HL-60/S4 treated with phorbol 12-myristate 13-acetate at 8.2 ng/mL for 4 days and 3 days (cell line): ENCODE data around the gene SEBOX.

Experiments
- in situ Hi-C: fragments of 300-500 bp; cut with MboI; formaldehyde crosslinking; loops from 2 replicates; pipeline ENCODE4 v1.15.0; 2022; ENCODE audit warnings: low sequenced_read_pairs

SEBOX gene

DNA sequence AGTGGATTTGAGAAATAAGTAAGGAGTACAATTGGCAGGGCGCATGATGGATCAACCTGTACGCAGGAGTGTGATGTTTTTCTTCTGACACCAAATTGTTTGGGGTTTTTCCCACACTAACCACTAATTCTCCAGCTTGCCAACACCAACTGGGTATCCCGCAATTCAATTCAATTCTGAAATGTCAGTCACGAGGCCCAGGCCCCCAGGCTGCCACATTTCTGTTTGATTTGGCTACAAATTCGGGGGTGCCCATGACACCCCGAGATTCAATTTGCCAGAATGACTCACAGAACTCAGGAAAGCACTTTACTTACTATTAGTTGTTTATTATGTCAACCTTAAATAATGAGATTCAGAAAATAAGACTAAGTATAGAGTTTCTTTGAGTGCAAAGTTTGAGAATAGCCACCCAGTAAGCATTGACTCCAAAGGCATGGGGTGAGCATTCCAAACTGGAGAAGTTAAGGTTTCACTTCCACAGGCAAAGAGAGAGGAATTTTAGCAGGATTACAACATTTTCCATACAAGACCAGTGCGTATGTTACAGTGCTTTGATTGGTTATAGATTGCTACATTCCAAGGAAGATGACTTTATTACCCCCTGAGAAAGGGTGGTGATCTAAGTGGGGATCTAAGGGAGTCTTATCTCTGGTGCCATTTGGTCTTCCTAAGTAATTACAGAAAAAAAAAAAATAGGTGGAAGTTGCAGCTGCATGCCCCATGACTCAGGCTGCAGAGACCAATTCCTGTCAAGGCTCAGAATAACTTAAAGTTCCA, 29.5 kb upstream of the SEBOX start:
- in situ Hi-C loops: no loop called here

DNA sequence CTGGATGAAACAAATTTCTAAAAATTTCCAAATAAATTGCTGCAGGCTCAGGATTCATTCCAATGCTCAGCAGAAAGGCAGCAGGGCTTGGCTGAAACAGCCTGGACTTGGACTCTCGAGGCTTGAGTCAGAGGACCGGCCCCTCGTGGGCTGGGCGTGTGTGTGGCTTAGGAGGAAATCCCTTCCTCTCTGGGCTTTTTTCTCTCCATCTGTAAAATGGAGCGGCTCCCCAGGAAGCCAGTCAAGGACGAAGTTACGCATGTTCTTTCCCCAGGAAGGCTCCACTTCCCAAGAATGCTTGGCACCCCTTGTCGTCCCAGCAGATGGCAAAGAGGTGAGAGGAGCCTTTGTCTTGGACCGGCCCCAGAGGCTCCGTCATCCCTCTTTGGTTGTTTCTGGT, 27.5 kb upstream of the SEBOX start:
- in situ Hi-C loops: no loop called here

DNA sequence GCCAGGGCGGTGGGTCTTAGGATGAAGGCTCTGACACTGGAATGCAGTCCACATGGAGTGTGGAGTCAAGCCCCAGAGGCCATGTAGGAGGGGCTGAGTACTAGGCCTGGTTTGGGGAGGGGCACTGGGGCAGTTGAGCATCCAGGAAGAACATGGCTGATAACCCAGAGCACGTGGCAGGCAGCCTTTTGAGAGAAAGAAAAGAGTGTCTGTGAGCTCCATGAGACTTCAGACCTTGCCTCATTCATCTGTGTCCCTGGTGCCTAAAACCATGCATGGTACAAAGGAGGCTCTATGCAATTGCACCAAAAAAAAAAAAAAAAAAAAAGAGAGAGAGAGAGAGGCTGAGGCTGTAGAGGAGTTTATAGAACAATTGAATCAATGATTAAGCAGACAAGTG, 26.4 kb upstream of the SEBOX start:
- in situ Hi-C loops: no loop called here

DNA sequence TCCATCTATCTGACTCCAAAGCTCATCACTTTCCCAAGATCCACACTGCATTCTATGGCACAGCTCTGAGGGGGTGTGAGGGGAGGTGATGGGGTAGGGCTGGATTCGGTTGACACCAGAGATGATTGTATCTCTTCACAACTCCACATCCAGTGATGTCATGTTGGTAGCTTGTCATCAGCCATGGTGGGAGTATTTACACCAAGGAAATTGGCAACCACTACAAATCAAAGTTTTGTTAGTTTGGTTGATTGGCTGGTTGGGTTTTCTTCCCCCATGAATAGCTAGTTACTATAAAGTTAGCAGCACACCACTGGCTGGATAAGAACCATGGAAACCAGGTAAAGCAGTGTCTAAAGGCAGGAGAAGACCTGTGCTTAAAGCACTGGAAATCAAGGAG, 26.0 kb upstream of the SEBOX start:
- in situ Hi-C loops: no loop called here

DNA sequence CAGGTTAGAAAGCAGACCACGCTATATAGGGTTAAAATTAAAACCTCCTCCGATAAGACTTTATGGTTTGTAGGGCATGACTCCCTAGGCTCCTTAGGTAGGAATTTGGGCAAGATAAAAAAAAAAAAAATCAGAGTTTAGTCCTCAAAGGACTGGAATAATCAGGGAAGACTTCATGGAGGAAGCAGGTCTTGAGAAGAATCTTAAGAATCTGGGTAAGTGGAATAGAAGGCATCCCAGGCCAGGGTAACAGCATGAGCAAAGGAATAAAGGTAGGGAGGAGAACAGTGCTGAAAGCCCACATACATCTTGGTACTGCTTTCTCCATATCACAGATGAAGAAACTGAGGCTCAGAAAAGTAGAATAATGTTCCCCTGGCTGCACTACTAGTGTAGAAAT, 25.6 kb upstream of the SEBOX start:
- in situ Hi-C loops: no loop called here

DNA sequence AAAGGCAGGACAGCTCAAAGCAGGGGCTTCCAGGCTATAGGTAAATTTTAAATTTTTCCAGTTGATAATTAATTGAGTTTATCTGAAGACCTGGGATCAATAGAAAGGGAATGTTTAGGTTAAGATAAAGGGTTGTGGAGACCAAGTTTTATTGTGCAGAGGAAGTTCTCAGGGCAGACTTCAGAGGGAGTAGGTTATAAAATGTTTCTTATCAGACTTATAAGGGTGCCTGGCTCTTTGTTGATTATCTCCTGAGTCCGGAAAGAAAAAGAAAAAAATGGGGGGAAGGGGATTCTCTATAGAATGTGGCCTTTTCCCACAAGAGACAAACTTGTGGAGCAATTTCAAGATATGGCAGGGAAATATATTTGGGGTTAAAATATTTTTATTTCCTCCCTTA, 25.1 kb upstream of the SEBOX start:
- in situ Hi-C loops: no loop called here

DNA sequence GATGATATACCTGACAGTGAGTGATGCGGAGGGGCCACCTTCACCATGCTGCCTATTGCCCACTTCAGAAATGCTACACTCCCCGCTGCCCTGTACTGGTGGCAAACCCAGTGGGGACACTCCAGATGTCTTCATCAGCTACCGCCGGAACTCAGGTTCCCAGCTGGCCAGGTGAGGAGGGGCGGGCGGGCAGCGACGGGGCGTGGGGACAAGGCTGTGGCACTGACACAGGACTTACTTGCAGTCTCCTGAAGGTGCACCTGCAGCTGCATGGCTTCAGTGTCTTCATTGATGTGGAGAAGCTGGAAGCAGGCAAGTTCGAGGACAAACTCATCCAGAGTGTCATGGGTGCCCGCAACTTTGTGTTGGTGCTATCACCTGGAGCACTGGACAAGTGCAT, 23.1 kb upstream of the SEBOX start:
- in situ Hi-C loops: no loop called here

DNA sequence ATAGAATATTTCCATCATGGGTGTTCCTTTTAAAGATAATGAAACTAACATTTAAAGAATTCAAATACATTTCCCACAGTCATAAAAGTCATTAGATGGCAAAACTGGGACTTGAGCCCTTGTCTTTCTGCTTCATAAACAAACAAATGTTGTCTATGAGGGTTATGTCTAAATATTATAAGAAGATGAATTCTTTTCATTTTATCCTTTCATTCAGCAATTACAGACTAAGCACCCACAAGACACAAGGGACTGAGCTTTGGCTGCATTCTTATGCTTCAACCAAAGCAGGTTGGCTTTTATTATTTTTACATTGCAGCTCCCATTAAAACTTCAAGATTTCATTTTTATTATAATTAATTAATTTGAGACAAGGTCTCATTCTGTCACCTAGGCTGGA, 21.4 kb upstream of the SEBOX start:
- in situ Hi-C loops: no loop called here

DNA sequence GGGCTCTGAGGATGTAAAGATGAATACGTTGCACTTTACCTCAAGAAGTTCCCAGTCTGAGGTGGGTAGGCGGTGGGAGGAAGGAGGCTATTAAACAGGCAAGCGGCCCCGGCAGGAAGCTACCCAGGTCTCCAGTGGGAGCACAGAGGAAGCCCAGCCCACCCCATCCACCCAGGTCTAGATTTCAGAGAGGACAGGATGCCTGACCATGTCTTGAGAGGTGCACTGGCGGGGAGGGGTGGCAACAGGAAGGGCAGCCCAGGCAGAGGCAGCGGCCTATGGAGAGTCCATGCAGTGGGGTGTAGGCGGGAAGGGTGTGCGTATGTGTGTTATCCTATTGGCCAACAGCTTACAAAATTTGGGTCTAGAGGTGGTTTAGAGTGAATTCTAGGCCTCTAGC, 20.4 kb upstream of the SEBOX start:
- in situ Hi-C loops: no loop called here

DNA sequence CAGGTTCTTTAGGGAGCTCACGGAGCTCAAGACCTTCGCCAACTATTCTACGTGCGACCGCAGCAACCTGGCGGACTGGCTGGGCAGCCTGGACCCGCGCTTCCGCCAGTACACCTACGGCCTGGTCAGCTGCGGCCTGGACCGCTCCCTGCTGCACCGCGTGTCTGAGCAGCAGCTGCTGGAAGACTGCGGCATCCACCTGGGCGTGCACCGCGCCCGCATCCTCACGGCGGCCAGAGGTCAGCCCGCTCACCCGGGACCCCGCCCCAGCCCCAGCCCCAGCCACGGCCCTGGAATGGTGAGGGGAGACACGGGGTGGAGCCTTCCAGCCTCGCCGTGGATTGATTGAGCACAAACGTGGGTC, 20.0 kb upstream of the SEBOX start:
- in situ Hi-C loops: no loop called here

DNA sequence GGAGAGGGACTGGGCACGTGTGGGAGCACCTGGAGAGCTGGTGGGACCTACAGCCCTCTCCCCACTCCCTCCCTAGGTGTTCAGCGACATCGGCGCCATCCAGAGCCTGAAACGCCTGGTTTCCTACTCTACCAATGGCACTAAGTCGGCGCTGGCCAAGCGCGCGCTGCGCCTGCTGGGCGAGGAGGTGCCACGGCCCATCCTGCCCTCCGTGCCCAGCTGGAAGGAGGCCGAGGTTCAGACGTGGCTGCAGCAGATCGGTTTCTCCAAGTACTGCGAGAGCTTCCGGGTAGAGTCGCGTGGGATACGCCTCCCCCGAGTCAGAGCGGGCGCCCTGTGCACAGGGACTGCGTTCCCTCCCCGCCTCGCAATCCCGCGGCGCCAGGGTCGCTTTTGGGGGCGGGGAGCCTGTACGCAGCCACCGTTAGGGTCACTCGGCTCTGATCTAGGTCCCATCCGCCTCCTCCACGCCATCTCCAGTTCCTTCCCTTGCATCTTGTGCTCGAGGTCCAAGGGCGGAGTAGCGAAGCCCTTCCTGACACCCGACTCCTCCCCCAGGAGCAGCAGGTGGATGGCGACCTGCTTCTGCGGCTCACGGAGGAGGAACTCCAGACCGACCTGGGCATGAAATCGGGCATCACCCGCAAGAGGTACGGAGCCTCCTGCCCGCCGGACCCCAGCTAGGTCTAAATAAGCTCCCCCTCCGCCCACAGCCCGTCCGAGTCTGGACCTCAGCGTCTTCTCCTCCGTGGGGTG, 19.5 kb upstream of the SEBOX start:
- in situ Hi-C loops: no loop called here

DNA sequence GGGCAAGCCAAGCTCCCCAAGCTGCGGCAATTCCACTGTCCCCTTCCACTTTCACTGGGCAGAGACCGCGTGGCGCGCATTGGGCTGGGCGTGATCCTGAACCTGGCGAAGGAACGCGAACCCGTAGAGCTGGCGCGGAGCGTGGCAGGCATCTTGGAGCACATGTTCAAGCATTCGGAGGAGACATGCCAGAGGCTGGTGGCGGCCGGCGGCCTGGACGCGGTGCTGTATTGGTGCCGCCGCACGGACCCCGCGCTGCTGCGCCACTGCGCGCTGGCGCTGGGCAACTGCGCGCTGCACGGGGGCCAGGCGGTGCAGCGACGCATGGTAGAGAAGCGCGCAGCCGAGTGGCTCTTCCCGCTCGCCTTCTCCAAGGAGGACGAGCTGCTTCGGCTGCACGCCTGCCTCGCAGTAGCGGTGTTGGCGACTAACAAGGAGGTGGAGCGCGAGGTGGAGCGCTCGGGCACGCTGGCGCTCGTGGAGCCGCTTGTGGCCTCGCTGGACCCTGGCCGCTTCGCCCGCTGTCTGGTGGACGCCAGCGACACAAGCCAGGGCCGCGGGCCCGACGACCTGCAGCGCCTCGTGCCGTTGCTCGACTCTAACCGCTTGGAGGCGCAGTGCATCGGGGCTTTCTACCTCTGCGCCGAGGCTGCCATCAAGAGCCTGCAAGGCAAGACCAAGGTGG, 16.3 kb upstream of the SEBOX start:
- in situ Hi-C loops: no loop called here

DNA sequence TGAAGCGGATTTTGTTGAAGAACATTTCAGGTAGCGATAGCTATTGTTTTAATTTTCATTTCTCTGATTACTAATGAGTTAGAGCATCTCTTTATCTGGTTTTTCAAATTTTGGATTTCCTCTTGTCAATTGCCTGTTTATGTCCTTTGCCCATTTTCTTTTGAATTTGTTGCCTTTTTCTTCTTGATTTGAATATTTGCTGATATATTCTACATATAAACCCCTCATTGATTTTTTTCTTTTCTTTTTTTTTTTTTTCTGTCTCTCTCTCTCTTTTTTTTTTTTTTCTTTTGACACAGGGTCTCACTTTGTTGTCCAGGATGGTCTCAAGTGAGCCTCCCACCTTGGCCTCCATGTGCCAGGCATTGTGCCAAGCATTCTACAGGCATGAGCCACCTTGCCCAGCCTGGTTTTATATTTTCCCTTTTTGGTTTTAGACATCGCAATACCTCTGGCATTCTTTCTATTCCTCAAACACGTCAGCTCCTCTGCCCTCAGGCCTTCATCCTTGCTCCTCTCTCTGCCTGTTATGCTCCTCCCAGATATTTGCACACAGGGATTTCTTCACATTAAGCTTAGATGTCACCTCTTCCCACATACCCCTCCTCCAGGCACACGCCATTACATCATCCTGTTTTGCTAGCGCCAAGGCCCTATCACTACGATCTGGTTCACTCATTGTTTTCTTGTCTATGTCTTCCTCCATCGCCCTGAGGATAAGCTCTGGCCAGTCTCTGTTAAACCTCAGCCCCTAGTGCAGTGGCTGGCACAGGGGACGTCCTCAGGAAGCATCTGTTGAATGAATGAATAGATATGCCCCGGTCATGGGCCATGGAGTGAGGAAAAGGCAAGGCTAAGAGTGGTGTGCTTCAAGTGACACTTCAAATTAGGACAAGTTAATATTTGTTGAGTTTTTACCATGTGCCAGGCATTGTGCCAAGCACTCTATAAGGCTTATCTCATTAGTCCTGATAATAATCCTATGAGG, 15.1 kb upstream of the SEBOX start:
- in situ Hi-C loops: no loop called here

DNA sequence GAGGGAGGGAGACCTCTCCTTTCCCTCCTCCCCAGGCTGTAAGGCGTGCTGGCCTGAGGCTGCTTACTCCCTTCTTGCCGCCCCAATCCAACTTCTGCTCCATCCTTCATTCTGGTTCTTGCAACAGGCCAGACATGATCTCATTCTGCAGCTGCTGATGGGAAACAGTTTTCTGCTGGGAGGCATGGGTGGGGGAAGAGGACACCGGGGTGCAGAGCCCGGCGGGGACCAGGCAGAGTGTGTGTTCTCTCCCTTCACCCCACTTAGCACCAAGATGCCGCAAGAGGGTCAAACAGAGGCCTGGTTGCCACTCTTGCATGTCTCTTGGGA, 7.9 kb upstream of the SEBOX start:
- in situ Hi-C loops: no loop called here

DNA sequence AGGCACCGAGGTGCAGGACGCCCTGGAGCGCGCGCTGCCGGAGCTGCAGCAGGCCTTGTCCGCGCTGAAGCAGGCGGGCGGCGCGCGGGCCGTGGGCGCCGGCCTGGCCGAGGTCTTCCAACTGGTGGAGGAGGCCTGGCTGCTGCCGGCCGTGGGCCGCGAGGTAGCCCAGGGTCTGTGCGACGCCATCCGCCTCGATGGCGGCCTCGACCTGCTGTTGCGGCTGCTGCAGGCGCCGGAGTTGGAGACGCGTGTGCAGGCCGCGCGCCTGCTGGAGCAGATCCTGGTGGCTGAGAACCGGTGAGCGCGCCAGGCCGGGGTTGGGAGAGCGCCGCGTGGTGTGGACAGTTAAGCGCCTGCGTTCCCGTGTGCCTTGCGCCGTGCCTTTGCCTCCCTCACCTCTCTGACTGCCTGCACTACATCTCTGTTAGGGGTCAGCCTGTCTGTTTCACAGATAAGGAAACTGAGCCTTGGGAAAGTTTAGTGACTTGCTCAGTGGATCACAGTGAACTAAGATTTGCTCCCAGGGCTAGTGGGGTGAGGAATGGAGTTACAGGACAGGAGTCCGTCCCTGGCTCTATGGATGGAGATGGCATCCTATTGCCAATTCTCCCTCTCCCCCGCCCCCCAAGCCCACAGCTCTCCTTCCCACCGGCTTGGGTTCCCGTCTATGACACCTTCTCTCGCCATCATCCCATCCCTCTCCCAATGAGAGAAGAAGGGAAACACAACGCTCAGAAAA, 7.4 kb upstream of the SEBOX start:
- in situ Hi-C loops: no loop called here

DNA sequence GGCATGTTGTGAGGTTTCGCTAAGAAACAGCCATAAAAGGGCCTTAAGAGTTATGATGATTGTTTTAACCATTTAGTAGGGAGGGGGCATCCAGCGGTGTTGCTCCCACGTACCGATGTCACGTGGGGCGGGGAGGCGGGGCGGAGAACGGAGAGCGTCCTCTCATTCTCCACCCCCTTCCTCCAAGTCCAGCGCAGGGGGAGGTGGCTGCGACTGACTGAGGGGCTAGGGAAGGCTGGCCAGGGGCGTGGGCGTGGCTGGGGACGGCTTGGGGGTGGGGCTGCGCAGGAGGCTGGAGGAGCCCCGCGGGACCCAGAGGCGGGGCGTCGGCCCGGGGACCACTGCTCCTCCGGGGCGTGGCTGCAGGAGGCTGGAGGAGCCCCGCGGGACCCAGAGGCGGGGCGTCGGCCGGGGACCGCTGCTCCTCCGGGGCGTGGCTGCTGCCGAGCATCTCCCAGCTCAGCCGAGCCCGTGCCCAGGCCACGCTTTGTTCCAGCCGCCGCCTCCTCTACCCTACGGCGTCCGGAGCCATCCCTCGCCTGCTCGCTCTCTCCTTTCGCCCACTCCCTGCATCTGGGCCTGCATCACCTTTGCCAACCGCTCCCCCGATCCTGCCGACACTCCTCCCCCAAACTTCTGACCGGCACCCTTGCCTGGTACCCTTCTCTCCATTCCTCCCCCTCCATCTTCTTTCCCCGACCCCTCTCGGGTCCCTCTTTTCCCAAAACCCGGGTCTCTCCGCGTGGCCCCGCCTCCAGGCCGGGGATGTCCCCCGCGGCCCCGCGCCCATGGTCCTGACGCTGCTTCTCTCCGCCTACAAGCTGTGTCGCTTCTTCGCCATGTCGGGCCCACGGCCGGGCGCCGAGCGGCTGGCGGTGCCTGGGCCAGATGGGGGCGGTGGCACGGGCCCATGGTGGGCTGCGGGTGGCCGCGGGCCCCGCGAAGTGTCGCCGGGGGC, 6.5 kb upstream of the SEBOX start, which contains the start of gene SARM1:
Gene SARM1 (plus strand): TSS at position 450 of the 958 bp plus-strand sequence. CDS start 339 bp downstream, at position 789.
- in situ Hi-C loops: no loop called here

DNA sequence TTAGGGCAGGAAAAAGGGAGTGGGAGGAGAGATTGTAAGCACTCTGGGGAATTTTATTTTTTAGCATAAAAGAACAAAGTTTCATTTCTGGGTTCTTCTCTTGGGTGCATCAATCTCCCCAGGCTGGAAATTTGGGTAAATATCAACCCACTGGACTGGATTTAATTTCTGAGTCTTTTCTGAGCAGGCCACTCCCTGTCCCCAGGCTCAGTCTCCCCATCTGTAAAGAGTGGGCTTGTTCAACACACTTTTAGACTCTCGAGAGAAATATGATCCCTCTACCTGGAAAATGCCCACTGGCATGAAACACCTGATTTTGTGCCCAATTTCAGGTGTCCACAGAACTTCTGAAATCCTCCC, 5.7 kb upstream of the SEBOX start:
- in situ Hi-C loops: no loop called here

DNA sequence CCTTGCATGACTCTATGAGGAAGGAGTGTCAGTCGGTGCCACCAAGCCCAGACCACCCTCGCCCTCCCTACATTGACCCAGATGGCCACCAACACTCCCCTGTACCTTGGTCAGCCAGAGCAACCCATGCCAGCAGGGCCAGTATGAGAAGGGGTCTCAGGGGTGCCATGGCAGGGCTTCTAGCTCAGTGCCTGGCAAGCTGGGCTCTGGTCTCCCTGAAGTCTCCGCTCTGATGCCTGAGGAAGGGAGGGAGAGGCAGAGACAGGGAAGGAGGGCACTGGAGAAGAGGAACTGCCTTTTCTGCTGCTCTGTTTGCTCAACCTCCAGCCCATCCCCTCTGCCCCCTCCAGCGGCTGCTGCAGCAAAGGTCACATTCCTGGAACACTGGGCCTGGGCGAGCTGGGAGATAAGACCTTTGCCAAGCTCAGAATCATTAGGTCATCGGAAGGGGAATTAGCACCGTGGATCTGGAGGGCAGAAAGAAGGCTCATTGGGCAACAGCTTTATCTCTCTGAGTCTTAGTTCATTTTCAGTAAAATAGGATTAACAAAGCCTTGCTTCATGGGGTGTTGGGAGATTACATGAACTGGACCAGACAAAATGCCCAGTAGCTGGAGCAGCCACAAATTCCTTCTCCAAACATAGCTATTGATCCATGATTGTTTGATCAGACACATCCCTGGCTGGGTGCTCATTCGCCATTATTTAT, 5.2 kb upstream of the SEBOX start, which contains the start of gene VTN:
Gene VTN (minus strand): TSS at position 273 of the 709 bp plus-strand sequence. CDS start 104 bp downstream, at position 169.
- in situ Hi-C loops: no loop called here
